Hypothalamus (tissue), 51 donors: ENCODE data around the gene ZNF580.
A peak's percentile ranks its signal among the peaks of the same experiment; 100 is the strongest.

Experiments
- DNase-seq, 51 donors: peaks; one replicate each; lab custom pipeline; 2025; lab: John Stamatoyannopoulos, UW

ZNF580 gene

GRCh38 chr19:55644191-55644833, 3.5 kb downstream of the ZNF580 start:
- DNase-seq, result no peak

GRCh38 chr19:55644842-55645511, 4.2 kb downstream of the ZNF580 start:
- DNase-seq, result no peak

- DNase-seq, result no peak
Measured at GRCh38 chr19:55645512-55645881, 4.7 kb downstream of the ZNF580 start.

- DNase-seq, result no peak
Measured at GRCh38 chr19:55646889-55647731, 6.3 kb downstream of the ZNF580 start.

- DNase-seq, result peak in 48 of 51 donors; percentile 39 to 91 (median 74)
Measured at GRCh38 chr19:55647732-55648584, 7.2 kb downstream of the ZNF580 start, which contains the start of gene CCDC106. Gene CCDC106, plus strand, starts transcription at chr19:55648212. Its CDS starts 835 bp downstream, at chr19:55649047.

- peak in 2 of 51 donors; percentile 37 to 39 for DNase-seq
Measured at GRCh38 chr19:55648585-55649267, 7.9 kb downstream of the ZNF580 start.

GRCh38 chr19:55649268-55650125, 8.7 kb downstream of the ZNF580 start:
- DNase-seq, result no peak

GRCh38 chr19:55650126-55650557, 9.3 kb downstream of the ZNF580 start:
- no peak for DNase-seq

GRCh38 chr19:55650602-55651230, 9.9 kb downstream of the ZNF580 start:
- DNase-seq, result no peak

- DNase-seq, result no peak
Measured at GRCh38 chr19:55651236-55651635, 10.4 kb downstream of the ZNF580 start.

- no peak for DNase-seq
Measured at GRCh38 chr19:55652311-55653128, 11.7 kb downstream of the ZNF580 start.

- DNase-seq, result peak; percentile 85 to 100 (median 96)
Measured at GRCh38 chr19:55653651-55654322, 13.0 kb downstream of the ZNF580 start.

GRCh38 chr19:55654323-55654867, 13.6 kb downstream of the ZNF580 start:
- peak; percentile 83 to 100 (median 97) for DNase-seq

- peak in 49 of 51 donors; percentile 22 to 97 (median 94) for DNase-seq
Measured at GRCh38 chr19:55654868-55655647, 14.3 kb downstream of the ZNF580 start, which contains the start of gene U2AF2. Gene U2AF2, plus strand, starts transcription at chr19:55655035. Its CDS starts 70 bp downstream, at chr19:55655105.

- no peak for DNase-seq
Measured at GRCh38 chr19:55655648-55656040, 14.8 kb downstream of the ZNF580 start.

- no peak for DNase-seq
Measured at GRCh38 chr19:55656552-55656951, 15.8 kb downstream of the ZNF580 start.
